GM21360 (cell line): ENCODE measurements around the gene CYP4F22.
"Not testable (repeated sequence)": the region's sequence is repeated elsewhere in the genome, so short reads cannot be mapped to it uniquely, and the experiment has no call there.

Experiments used
- ATAC-seq: cut with Tn5 transposase; IDR thresholded peaks from one replicate; pipeline ENCODE4 v1.9.1; 2021; ENCODE audit warnings: mild to moderate bottlenecking, moderate library complexity; ENCODE audit not compliant: unreplicated experiment

CYP4F22 gene

GRCh38 chr19:15508035-15508710 lies at the start of gene CYP4F22:
Gene CYP4F22, plus strand, starts transcription at chr19:15508525. Its CDS starts 16,812 bp downstream, at chr19:15525337.
- ATAC-seq: no peak

GRCh38 chr19:15461694-15462093 lies 46.6 kb upstream of the CYP4F22 start:
- ATAC-seq: no peak

- no peak for ATAC-seq
Measured at GRCh38 chr19:15463861-15464371, 44.4 kb upstream of the CYP4F22 start.

- no peak for ATAC-seq
Measured at GRCh38 chr19:15464394-15465385, 43.6 kb upstream of the CYP4F22 start, which contains the start of gene RASAL3. Gene RASAL3, minus strand, starts transcription at chr19:15464544. Its CDS starts 186 bp downstream, at chr19:15464358.

- no peak for ATAC-seq
Measured at GRCh38 chr19:15466851-15467733, 41.2 kb upstream of the CYP4F22 start.

GRCh38 chr19:15467734-15468214 lies 40.6 kb upstream of the CYP4F22 start:
- no peak for ATAC-seq

GRCh38 chr19:15468675-15469512 lies 39.4 kb upstream of the CYP4F22 start:
- ATAC-seq: no peak

- no peak for ATAC-seq
Measured at GRCh38 chr19:15469513-15470297, 38.6 kb upstream of the CYP4F22 start.

GRCh38 chr19:15471639-15472101 lies 36.7 kb upstream of the CYP4F22 start:
- no peak for ATAC-seq

- not testable (repeated sequence) for ATAC-seq
Measured at GRCh38 chr19:15473821-15474220, 34.5 kb upstream of the CYP4F22 start.

GRCh38 chr19:15475169-15475568 lies 33.2 kb upstream of the CYP4F22 start:
- ATAC-seq: no peak

- ATAC-seq: no peak
Measured at GRCh38 chr19:15475611-15476010, 32.7 kb upstream of the CYP4F22 start.

GRCh38 chr19:15476325-15476724 lies 32.0 kb upstream of the CYP4F22 start:
- ATAC-seq: no peak

GRCh38 chr19:15479391-15480345 lies 28.7 kb upstream of the CYP4F22 start, which contains the start of gene PGLYRP2:
Gene PGLYRP2, minus strand, starts transcription at chr19:15479501. Its CDS starts 130 bp downstream, at chr19:15479371.
- ATAC-seq: no peak

- ATAC-seq: not testable (repeated sequence)
Measured at GRCh38 chr19:15480996-15481395, 27.3 kb upstream of the CYP4F22 start.

- ATAC-seq: not testable (repeated sequence)
Measured at GRCh38 chr19:15485768-15486167, 22.6 kb upstream of the CYP4F22 start.

GRCh38 chr19:15487038-15487437 lies 21.3 kb upstream of the CYP4F22 start:
- ATAC-seq: no peak
